ENCODE data around the gene GGNBP2. TPM values are rescaled to one million over a fixed set of nuclear protein-coding genes. Genes with fewer than 3 reads are reported as not detected.

Gene GGNBP2
- total RNA-seq, 6 experiments from 2014 or later, result 53.1 to 62.8 (median 54.2) TPM

- no peaks in the 10 kb centered on the region for H3K9me3 Mint-ChIP-seq
- DNase-seq, result peak; percentile 97
- peaks cover 9% of the 10 kb centered on the region for H3K27me3 Mint-ChIP-seq (ENCODE audit: insufficient read depth)
- H3K27ac Mint-ChIP-seq, result peak overlapping the region; percentile 99
- TF ChIP-seq, protein P1, sequence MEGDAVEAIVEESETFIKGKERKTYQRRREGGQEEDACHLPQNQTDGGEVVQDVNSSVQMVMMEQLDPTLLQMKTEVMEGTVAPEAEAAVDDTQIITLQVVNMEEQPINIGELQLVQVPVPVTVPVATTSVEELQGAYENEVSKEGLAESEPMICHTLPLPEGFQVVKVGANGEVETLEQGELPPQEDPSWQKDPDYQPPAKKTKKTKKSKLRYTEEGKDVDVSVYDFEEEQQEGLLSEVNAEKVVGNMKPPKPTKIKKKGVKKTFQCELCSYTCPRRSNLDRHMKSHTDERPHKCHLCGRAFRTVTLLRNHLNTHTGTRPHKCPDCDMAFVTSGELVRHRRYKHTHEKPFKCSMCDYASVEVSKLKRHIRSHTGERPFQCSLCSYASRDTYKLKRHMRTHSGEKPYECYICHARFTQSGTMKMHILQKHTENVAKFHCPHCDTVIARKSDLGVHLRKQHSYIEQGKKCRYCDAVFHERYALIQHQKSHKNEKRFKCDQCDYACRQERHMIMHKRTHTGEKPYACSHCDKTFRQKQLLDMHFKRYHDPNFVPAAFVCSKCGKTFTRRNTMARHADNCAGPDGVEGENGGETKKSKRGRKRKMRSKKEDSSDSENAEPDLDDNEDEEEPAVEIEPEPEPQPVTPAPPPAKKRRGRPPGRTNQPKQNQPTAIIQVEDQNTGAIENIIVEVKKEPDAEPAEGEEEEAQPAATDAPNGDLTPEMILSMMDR (IDR thresholded peaks at IDR 0.05), result no peak
- H3K4me3 Mint-ChIP-seq, result peak overlapping the region; percentile 96
- peaks cover 26% of the 10 kb centered on the region for H3K4me1 Mint-ChIP-seq (ENCODE audit: low read depth)
- H3K36me3 Mint-ChIP-seq (ENCODE audit: low read depth), result peaks cover 33% of the 10 kb centered on the region
Measured at GRCh38 chr17:36545465-36546417, 1.0 kb downstream of the GGNBP2 start.

GRCh38 chr17:36546418-36547093 lies 1.8 kb downstream of the GGNBP2 start:
- peaks cover 30% of the 10 kb centered on the region for H3K4me1 Mint-ChIP-seq (ENCODE audit: low read depth)
- H3K9me3 Mint-ChIP-seq, result no peaks in the 10 kb centered on the region
- TF ChIP-seq, protein P1 (IDR thresholded peaks at IDR 0.05), result no peak
- DNase-seq, result no peak
- H3K4me3 Mint-ChIP-seq, result peak overlapping the region; percentile 96
- peaks cover 9% of the 10 kb centered on the region for H3K27me3 Mint-ChIP-seq (ENCODE audit: insufficient read depth)
- H3K36me3 Mint-ChIP-seq (ENCODE audit: low read depth), result peaks cover 33% of the 10 kb centered on the region
- H3K27ac Mint-ChIP-seq, result peak overlapping the region; percentile 99

GRCh38 chr17:36547776-36548175 lies 3.1 kb downstream of the GGNBP2 start:
- Mint-ChIP-seq H3K27ac (peak overlapping the region; percentile 72), H3K4me3 (peak overlapping the region; percentile 96), H3K36me3 (ENCODE audit: low read depth) (peaks cover 33% of the 10 kb centered on the region), H3K4me1 (ENCODE audit: low read depth) (peaks cover 37% of the 10 kb centered on the region), H3K9me3 (no peaks in the 10 kb centered on the region), H3K27me3 (ENCODE audit: insufficient read depth) (peaks cover 9% of the 10 kb centered on the region)
- DNase-seq, result no peak
- TF ChIP-seq, protein P1 (IDR thresholded peaks at IDR 0.05), result no peak

- Mint-ChIP-seq H3K4me1 (ENCODE audit: low read depth) (peaks cover 46% of the 10 kb centered on the region), H3K9me3 (no peaks in the 10 kb centered on the region), H3K36me3 (ENCODE audit: low read depth) (peaks cover 40% of the 10 kb centered on the region), H3K27ac (0 out of 2 replicates have a peak overlapping the region, but pooled peaks have one; percentile 12), H3K27me3 (ENCODE audit: insufficient read depth) (peaks cover 3% of the 10 kb centered on the region), H3K4me3 (no peak overlapping the region)
- no peak for DNase-seq
- TF ChIP-seq, protein P1 (IDR thresholded peaks at IDR 0.05), result no peak
Measured at GRCh38 chr17:36550491-36551417, 6.0 kb downstream of the GGNBP2 start.

DNA sequence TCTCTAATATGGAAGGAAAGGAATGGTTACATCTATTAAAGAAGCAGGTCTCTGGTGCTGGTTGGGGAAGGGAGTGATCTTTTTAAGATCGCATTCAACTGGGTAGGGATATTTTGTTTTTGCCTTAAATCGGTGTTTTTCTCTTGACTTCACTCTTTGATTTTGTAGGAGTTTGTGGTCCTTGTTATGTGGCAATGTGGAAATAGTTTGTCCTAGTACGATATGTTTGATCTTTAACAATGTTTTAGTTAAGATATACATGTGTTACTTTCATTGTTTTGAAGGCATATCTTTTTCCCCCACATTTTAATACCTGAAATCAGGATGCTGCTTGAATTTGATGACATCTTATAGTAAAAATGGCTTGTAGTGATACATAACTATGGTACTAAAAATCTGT lies 8.7 kb downstream of the GGNBP2 start:
- no peak for DNase-seq
- TF ChIP-seq, protein P1 (IDR thresholded peaks at IDR 0.05), result no peak
- Mint-ChIP-seq H3K9me3 (no peaks in the 10 kb centered on the region), H3K4me3 (no peak overlapping the region), H3K27ac (peak overlapping the region; percentile 68; the same call in 1 of the 2 replicates), H3K4me1 (ENCODE audit: low read depth) (peaks cover 34% of the 10 kb centered on the region), H3K27me3 (ENCODE audit: insufficient read depth) (peaks cover 3% of the 10 kb centered on the region), H3K36me3 (ENCODE audit: low read depth) (peaks cover 34% of the 10 kb centered on the region)

Data from HFFc6 (cell line).